ENCODE results near the gene FGF8. TPM values are rescaled to one million over a fixed set of nuclear protein-coding genes. Genes with fewer than 3 reads are reported as not detected.

Gene FGF8
- total and polyA plus RNA-seq, 2 of the 8 experiments (the other 6 are each of a cell fraction or from before 2014, with no cell fraction given), result 1.1 to 3.9 TPM

DNA sequence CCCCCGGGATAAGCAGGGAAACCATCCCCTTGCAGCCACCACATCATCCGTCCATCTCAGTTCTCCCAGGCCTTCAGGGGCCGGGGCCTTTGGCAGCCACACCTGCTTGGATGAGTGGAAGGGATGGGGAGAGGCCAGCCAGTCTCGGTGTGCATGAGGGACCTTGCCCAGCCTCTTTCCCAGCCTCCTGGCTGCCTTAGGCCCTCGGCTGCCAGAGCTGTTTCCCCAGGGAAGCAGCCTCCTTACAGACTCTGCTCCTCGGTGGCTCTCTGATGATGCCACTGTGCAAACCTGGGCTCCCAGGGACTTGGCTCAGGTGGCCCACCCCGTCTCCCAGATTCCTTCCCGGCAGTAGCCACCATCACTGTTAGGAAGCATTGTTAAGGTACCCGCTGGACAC, 14.7 kb downstream of the FGF8 start:
- Histone ChIP-seq H3K9ac (replicated peaks in 1 of 4; ENCODE audit: extremely low read depth in 1 of 4, low read depth in 3 of 4, low read length in 3 of 4) (no peak overlapping the region), H4K20me1 (replicated peaks in 1 of 2; ENCODE audit: control insufficient read depth in 1 of 2, insufficient read depth in 2 of 2, low read length in 2 of 2) (no peaks in the 10 kb centered on the region), H2BK12ac (ENCODE audit: low read depth, low read length) (no peak overlapping the region), H2AFZ (ENCODE audit: low read length) (no peak overlapping the region), H2BK20ac (ENCODE audit: low read length) (0 out of 2 replicates have a peak overlapping the region, but pooled peaks have one; percentile 57), H3K27me3 (replicated peaks in 1 of 4; ENCODE audit: control insufficient read depth in 3 of 4, extremely low read depth in 1 of 4, insufficient read depth in 3 of 4, low read length in 3 of 4) (peaks cover 0 to 5% (median 4%) of the 10 kb centered on the region in 4 experiments; a peak in 3 of 7 replicates), H3K14ac (ENCODE audit: insufficient read length) (no peak overlapping the region), H4K91ac (replicated peaks; ENCODE audit: insufficient read length, low read length) (no peak overlapping the region), H3K4ac (replicated peaks; ENCODE audit: insufficient read length, low read depth, low read length) (no peak overlapping the region), H2BK120ac (replicated peaks; ENCODE audit: low read depth, low read length) (no peak overlapping the region), H2BK5ac (ENCODE audit: low read depth, low read length) (no peak overlapping the region), H3K23me2 (ENCODE audit: low read depth, low read length) (no peaks in the 10 kb centered on the region), H3K4me1 (replicated peaks in 1 of 4; ENCODE audit: control insufficient read depth in 3 of 4, insufficient read depth in 4 of 4, low read length in 3 of 4) (peaks cover 0 to 9% (median 7%) of the 10 kb centered on the region in 4 experiments; a peak in 6 of 7 replicates), H2AK5ac (ENCODE audit: low read depth, low read length) (no peak overlapping the region), H3K79me1 (ENCODE audit: low read depth, low read length) (no peaks in the 10 kb centered on the region), H4K8ac (ENCODE audit: extremely low read depth, insufficient read depth, low read length) (no peak overlapping the region; the same call in 1 of the 2 replicates), H3K79me2 (ENCODE audit: control insufficient read depth in 1 of 2, insufficient read depth in 2 of 2, low read length in 2 of 2) (no peaks in the 10 kb centered on the region), H3K18ac (ENCODE audit: extremely low read depth, low read length) (no peak overlapping the region), H3K36me3 (ENCODE audit: control insufficient read depth in 2 of 4, insufficient read depth in 4 of 4, low read length in 3 of 4) (no peaks in the 10 kb centered on the region), H2BK15ac (ENCODE audit: low read length) (peak overlapping the region; percentile 8; the same call in 1 of the 2 replicates), H3K4me3 (ENCODE audit: extremely low read depth in 1 of 4, insufficient read depth in 2 of 4, low read depth in 3 of 4, low read length in 4 of 4) (no peak overlapping the region), H3K23ac (ENCODE audit: insufficient read length) (no peak overlapping the region), H3K56ac (replicated peaks; ENCODE audit: insufficient read length, low read depth, low read length) (no peak overlapping the region), H3K27ac (ENCODE audit: low read depth, low read length) (no peak overlapping the region), H3K4me2 (ENCODE audit: insufficient read depth in 1 of 2, low read depth in 2 of 2, low read length in 2 of 2) (no peak overlapping the region), H4K5ac (ENCODE audit: insufficient read length, low read depth, low read length) (no peak overlapping the region), H3K9me3 (ENCODE audit: insufficient read depth in 2 of 2, low read depth in 1 of 2, low read length in 1 of 2) (no peaks in the 10 kb centered on the region)
- FAIRE-seq, result no peak
- 92% methylated on average over 9 of the region's 9 CpGs; no CpG with 5 or more reads in 1 of the 2 experiments for WGBS, 2 experiments (ENCODE audit: extremely low coverage in 1 of 2, insufficient coverage in 1 of 2, insufficient read length in 1 of 2, insufficient replicate concordance in 2 of 2, low coverage in 1 of 2, low lambda C conversion rate in 2 of 2, missing lambda C conversion rate in 1 of 2)
- no peak for DNase-seq (ENCODE audit: low read depth in 1 of 2, low spot score in 2 of 2)
- ChIA-PET POLR2A (ENCODE audit: partially characterized antibody) (interaction anchor here (4.1 kb wide), 1 partner anchor 11 kb away, joined by 19 read pairs; no protein-coding TSS in a partner anchor), CTCF (ENCODE audit: partially characterized antibody) (interaction anchor here (0.8 to 8.8 kb wide), 6 partner anchors 9 to 164 kb away, joined by 3 to 89 read pairs (median 4); no protein-coding TSS in a partner anchor)
- TF ChIP-seq SIX5 (IDR thresholded peaks at IDR 0.05; ENCODE audit: low read depth, low read length) (no peak), MAFK (IDR thresholded peaks at IDR 0.05; ENCODE audit: low read depth, low read length) (no peak), TEAD4 (IDR thresholded peaks at IDR 0.05; ENCODE audit: low read depth, low read length) (no peak), RBBP5 (IDR thresholded peaks at IDR 0.05; ENCODE audit: borderline replicate concordance, low read depth, low read length) (no peak), BACH1 (IDR thresholded peaks at IDR 0.05; ENCODE audit: low read length) (no peak), CHD2 (IDR thresholded peaks at IDR 0.05; ENCODE audit: low read length) (no peak), BRCA1 (IDR thresholded peaks at IDR 0.05; ENCODE audit: low read depth, low read length) (no peak), SP2 (IDR thresholded peaks at IDR 0.05; ENCODE audit: low read length) (no peak), GTF2F1 (IDR thresholded peaks at IDR 0.05; ENCODE audit: borderline replicate concordance, low read depth, low read length) (no peak), POLR2AphosphoS5 (IDR thresholded peaks at IDR 0.05; ENCODE audit: low read depth, low read length) (no peak), ZNF274 (IDR thresholded peaks at IDR 0.05; ENCODE audit: borderline replicate concordance, extremely low read depth, low read length) (no peak)

Measured in H1 (cell line).